ENCODE results near the gene MIA. TPM values are rescaled to one million over a fixed set of nuclear protein-coding genes. Genes with fewer than 3 reads are reported as not detected.

The MIA gene
- total RNA-seq, 4 donors from 2014 or later = 1.4 to 9.2 (median 3.1) TPM; not detected in 1

- peaks cover 0 to 10% of the 10 kb centered on the region in 2 donors for H3K36me3 ChIP-seq
- 0% methylated on average over 6 to 10 of the region's 10 CpGs for WGBS, 2 donors (ENCODE audit: low coverage in 1 of 2)
- ATAC-seq = no peak
These were observed 2.3 kb downstream of the MIA start for GRCh38 chr19:40777645-40777936.

GRCh38 chr19:40777937-40778705, 2.8 kb downstream of the MIA start, which contains the start of gene RAB4B:
Gene RAB4B, plus strand, starts transcription at chr19:40778247. Its CDS starts 129 bp downstream, at chr19:40778376.
- peaks cover 0 to 25% (median 13%) of the 10 kb centered on the region in 3 donors for H3K4me1 ChIP-seq
- no peaks in the 10 kb centered on the region for H3K9me3 ChIP-seq
- ATAC-seq = peak; percentile 95
- peak within 1 kb of the TSS; percentile 96 to 100 (median 98) for H3K27ac ChIP-seq
- no peaks in the 10 kb centered on the region for H3K27me3 ChIP-seq
- peak within 1 kb of the TSS; percentile 56 to 64 for H3K4me3 ChIP-seq
- 1% methylated on average over 13 to 16 of the region's 56 CpGs for WGBS, 2 donors (ENCODE audit: low coverage in 1 of 2)
- H3K36me3 ChIP-seq = peaks cover 0 to 10% of the 10 kb centered on the region in 2 donors
- TF ChIP-seq EP300 (IDR thresholded peaks at IDR 0.05) (no peak), CTCF (IDR thresholded peaks at IDR 0.05) (peak in 2 of 4 experiments; percentile 17 to 20), POLR2A (IDR thresholded peaks at IDR 0.05) (peak; percentile 66 to 69), POLR2AphosphoS5 (IDR thresholded peaks at IDR 0.05) (peak; percentile 73)

More at GRCh38 chr19:40777645-40777936, 2.3 kb downstream of the MIA start:
- H3K9me3 ChIP-seq = no peaks in the 10 kb centered on the region
- H3K27ac ChIP-seq = peak overlapping the region; percentile 96 to 100 (median 98)
- H3K4me1 ChIP-seq = peaks cover 0 to 25% (median 13%) of the 10 kb centered on the region in 3 donors
- H3K27me3 ChIP-seq = no peaks in the 10 kb centered on the region
- no peak for TF ChIP-seq POLR2AphosphoS5 (IDR thresholded peaks at IDR 0.05)
- TF ChIP-seq EP300 (IDR thresholded peaks at IDR 0.05) = no peak
- no peak for TF ChIP-seq CTCF (IDR thresholded peaks at IDR 0.05)
- TF ChIP-seq POLR2A (IDR thresholded peaks at IDR 0.05) = no peak
- H3K4me3 ChIP-seq = peak overlapping the region; percentile 56 to 64

GRCh38 chr19:40778706-40779284, 3.5 kb downstream of the MIA start:
- Histone ChIP-seq H3K36me3 (peaks cover 0 to 12% of the 10 kb centered on the region in 2 donors), H3K9me3 (no peaks in the 10 kb centered on the region), H3K4me1 (peaks cover 0 to 25% (median 13%) of the 10 kb centered on the region in 3 donors), H3K27me3 (no peaks in the 10 kb centered on the region), H3K4me3 (peak overlapping the region; percentile 56 to 64), H3K27ac (peak overlapping the region; percentile 86 to 100 (median 97))
- no peak for TF ChIP-seq EP300 (IDR thresholded peaks at IDR 0.05)
- no peak for TF ChIP-seq CTCF (IDR thresholded peaks at IDR 0.05)
- no peak for TF ChIP-seq POLR2AphosphoS5 (IDR thresholded peaks at IDR 0.05)
- WGBS, 2 donors (ENCODE audit: low coverage in 1 of 2) = 7 to 27% methylated on average over 4 to 7 of the region's 7 CpGs
- ATAC-seq = no peak

- WGBS, 2 donors (ENCODE audit: low coverage in 1 of 2) = 96 to 100% methylated on average over 1 to 5 of the region's 5 CpGs
These were observed 5.3 kb downstream of the MIA start for GRCh38 chr19:40780582-40780981.

More at GRCh38 chr19:40780582-40780981, 5.3 kb downstream of the MIA start:
- no peaks in the 10 kb centered on the region for H3K9me3 ChIP-seq
- H3K27ac ChIP-seq = no peak overlapping the region
- peaks cover 0 to 28% of the 10 kb centered on the region in 2 donors for H3K36me3 ChIP-seq
- H3K4me1 ChIP-seq = peaks cover 0 to 25% (median 13%) of the 10 kb centered on the region in 3 donors
- ATAC-seq = no peak
- TF ChIP-seq EP300 (IDR thresholded peaks at IDR 0.05) = no peak
- no peak for TF ChIP-seq CTCF (IDR thresholded peaks at IDR 0.05)
- TF ChIP-seq POLR2A (IDR thresholded peaks at IDR 0.05) = no peak
- no peak for TF ChIP-seq POLR2AphosphoS5 (IDR thresholded peaks at IDR 0.05)
- H3K4me3 ChIP-seq = no peak overlapping the region
- H3K27me3 ChIP-seq = no peaks in the 10 kb centered on the region

Measured in gastroesophageal sphincter (tissue), 4 donors.